ENCODE results near the gene TMEM198.

The TMEM198 gene

GRCh38 chr2:219526320-219527075 is 17.3 kb upstream of the TMEM198 start:
- no peak for DNase-seq

GRCh38 chr2:219527076-219527394 is 16.8 kb upstream of the TMEM198 start:
- DNase-seq: no peak

- no peak for DNase-seq
Measured at GRCh38 chr2:219527472-219527871, 16.4 kb upstream of the TMEM198 start.

GRCh38 chr2:219530048-219530963 is 13.5 kb upstream of the TMEM198 start:
- DNase-seq: peak; percentile 93

GRCh38 chr2:219531639-219532377 is 12.0 kb upstream of the TMEM198 start:
- no peak for DNase-seq

- no peak for DNase-seq
Measured at GRCh38 chr2:219532378-219532649, 11.5 kb upstream of the TMEM198 start.

GRCh38 chr2:219533930-219534661 is 9.7 kb upstream of the TMEM198 start:
- no peak for DNase-seq

- no peak for DNase-seq
Measured at GRCh38 chr2:219536425-219536824, 7.4 kb upstream of the TMEM198 start.

GRCh38 chr2:219536967-219537366 is 6.9 kb upstream of the TMEM198 start:
- DNase-seq: no peak

- DNase-seq: no peak
Measured at GRCh38 chr2:219537657-219538488, 6.0 kb upstream of the TMEM198 start.

- peak; percentile 74 for DNase-seq
Measured at GRCh38 chr2:219538504-219538951, 5.3 kb upstream of the TMEM198 start.

- no peak for DNase-seq
Measured at GRCh38 chr2:219538956-219539788, 4.7 kb upstream of the TMEM198 start.

- no peak for DNase-seq
Measured at GRCh38 chr2:219539926-219540678, 3.7 kb upstream of the TMEM198 start.

- DNase-seq: no peak
Measured at GRCh38 chr2:219540784-219541504, 2.9 kb upstream of the TMEM198 start.

GRCh38 chr2:219541611-219542180 is 2.1 kb upstream of the TMEM198 start:
- DNase-seq: peak; percentile 86

GRCh38 chr2:219542931-219543595 is 765 bp upstream of the TMEM198 start:
- no peak for DNase-seq

GRCh38 chr2:219544567-219544966 is 739 bp downstream of the TMEM198 start:
- no peak for DNase-seq

GRCh38 chr2:219545295-219545942 is 1.6 kb downstream of the TMEM198 start:
- DNase-seq: no peak
